Endothelial cell of umbilical vein (primary cell): ENCODE results near the gene ATAD1.

Experiments used
- EZH2 ChIP-seq: IDR thresholded peaks from 2 replicates; pipeline ENCODE4 v1.6.1; 2012; ENCODE audit warnings: borderline replicate concordance, low read depth, mild to moderate bottlenecking, moderate library complexity, low read length, inconsistent platforms; ENCODE audit not compliant: severe bottlenecking
- JUN ChIP-seq: IDR thresholded peaks from 2 replicates; pipeline ENCODE4 v1.6.1; 2011; ENCODE audit warnings: borderline replicate concordance, low read depth; ENCODE audit not compliant: insufficient read length, insufficient read depth
- MAX ChIP-seq: IDR thresholded peaks from 2 replicates; pipeline ENCODE4 v1.6.1; 2011; ENCODE audit not compliant: insufficient read depth, insufficient read length
- MYC ChIP-seq: IDR thresholded peaks from one replicate; pipeline ENCODE4 v1.6.1; 2011; ENCODE audit warnings: mild to moderate bottlenecking, low read depth, low read length
- POLR2A ChIP-seq: IDR thresholded peaks from 2 replicates; pipeline ENCODE4 v1.6.1; 2012; ENCODE audit warnings: low read depth, mild to moderate bottlenecking, control low read depth, low read length
- POLR2AphosphoS5 ChIP-seq: IDR thresholded peaks from 2 replicates; pipeline ENCODE4 v1.6.1; 2012; ENCODE audit warnings: low read depth, mild to moderate bottlenecking, control low read depth, low read length, moderate library complexity; ENCODE audit not compliant: insufficient read depth
- TF ChIP-seq, protein P1 (sequence below), 2 donors: IDR thresholded peaks; 1 replicate in 1 of 2; 2 replicates in 1 of 2; pipeline ENCODE4 v1.5.1; 2011; ENCODE audit warnings: low read length in 2 of 2, mild to moderate bottlenecking in 2 of 2, moderate library complexity in 2 of 2, control low read depth in 1 of 2, inconsistent platforms in 1 of 2, low read depth in 1 of 2; ENCODE audit not compliant: insufficient read depth in 1 of 2; ENCODE audit errors: extremely low read depth in 1 of 2

DNA sequence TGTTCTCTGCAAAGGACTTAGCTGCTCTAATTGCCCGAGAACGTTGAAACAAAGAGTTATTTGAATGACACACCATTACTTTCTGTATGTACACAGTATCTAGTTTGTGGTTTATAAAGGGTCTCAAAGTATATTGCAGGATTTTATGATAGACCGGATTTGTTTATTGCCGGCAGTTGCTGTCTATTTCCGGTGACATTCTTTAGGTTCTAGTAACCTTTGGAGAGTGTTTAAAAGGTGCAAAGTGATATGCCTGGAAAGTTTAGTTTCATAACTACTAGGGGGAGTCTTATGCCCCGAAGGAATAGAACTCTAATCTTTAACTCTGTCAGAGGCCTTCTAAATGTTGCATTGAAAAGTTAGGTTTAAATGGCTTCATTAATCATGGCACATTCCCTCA, 94.5 kb downstream of the ATAD1 start:
- no peak for TF ChIP-seq POLR2A
- TF ChIP-seq, protein P1, sequence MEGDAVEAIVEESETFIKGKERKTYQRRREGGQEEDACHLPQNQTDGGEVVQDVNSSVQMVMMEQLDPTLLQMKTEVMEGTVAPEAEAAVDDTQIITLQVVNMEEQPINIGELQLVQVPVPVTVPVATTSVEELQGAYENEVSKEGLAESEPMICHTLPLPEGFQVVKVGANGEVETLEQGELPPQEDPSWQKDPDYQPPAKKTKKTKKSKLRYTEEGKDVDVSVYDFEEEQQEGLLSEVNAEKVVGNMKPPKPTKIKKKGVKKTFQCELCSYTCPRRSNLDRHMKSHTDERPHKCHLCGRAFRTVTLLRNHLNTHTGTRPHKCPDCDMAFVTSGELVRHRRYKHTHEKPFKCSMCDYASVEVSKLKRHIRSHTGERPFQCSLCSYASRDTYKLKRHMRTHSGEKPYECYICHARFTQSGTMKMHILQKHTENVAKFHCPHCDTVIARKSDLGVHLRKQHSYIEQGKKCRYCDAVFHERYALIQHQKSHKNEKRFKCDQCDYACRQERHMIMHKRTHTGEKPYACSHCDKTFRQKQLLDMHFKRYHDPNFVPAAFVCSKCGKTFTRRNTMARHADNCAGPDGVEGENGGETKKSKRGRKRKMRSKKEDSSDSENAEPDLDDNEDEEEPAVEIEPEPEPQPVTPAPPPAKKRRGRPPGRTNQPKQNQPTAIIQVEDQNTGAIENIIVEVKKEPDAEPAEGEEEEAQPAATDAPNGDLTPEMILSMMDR (IDR thresholded peaks at IDR 0.05; ENCODE audit: extremely low read depth in 1 of 2, insufficient read depth in 1 of 2, low read depth in 1 of 2, low read length in 2 of 2), result no peak
- TF ChIP-seq MAX, result no peak
- TF ChIP-seq MYC, result no peak
- no peak for TF ChIP-seq EZH2
- TF ChIP-seq JUN, result no peak
- no peak for TF ChIP-seq POLR2AphosphoS5
